Measurements from ENCODE around the gene MECP2.
"Not testable (repeated sequence)": the region's sequence is repeated elsewhere in the genome, so short reads cannot be mapped to it uniquely, and the experiment has no call there.

Gene MECP2

DNA sequence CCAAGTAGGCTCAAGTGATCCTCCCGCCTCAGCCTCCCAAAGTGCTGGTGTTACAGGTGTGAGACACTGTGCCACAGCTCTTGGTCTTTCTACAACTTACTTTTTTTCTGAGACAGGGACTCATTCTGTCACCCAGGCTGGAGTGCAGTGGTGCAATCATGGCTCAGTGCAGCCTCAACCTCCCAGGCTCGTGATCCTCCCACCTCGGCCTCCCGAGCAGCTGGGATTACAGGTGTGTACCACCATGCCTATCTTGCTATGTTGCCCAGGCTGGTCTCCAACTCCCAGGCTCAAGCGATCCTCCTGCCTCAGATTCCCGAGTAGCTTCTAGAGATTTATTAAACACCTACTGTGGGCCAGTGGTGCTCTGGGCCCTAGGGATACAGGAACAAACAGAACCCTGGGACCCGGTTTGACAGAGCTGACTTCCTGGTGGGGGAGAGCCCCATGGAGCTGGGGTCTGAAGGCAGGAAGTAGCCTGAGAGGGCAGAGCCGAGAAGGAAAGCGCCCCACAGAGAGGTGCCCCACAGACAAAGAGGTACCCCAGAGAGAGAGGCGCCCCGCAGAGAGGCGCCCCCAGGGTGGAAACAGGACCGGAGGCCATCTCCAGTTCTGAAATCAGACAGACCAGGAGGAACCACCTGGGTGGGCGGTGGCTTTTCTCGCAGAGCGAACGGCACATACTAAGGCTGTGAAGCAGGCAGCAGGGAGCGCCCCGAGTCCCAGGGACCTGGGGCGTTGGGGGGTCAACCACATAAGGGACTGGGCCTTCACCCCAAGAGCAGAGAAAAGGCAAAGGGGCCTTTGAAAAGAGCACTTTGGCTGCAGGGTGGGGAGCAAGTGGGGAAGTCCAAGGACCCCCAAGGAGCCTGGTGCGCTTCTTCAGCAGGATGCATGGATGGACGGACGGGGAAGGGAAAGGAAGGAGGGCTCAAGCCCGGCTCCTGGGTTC lies 82.8 kb downstream of the MECP2 start:
- DNase-seq = no peak

- DNase-seq = peak; percentile 2
Observed at GRCh38 chrX:154013614-154014360, 83.7 kb downstream of the MECP2 start.

GRCh38 chrX:154013001-154013421 lies 84.5 kb downstream of the MECP2 start:
- DNase-seq = no peak

GRCh38 chrX:154012336-154012991 lies 85.1 kb downstream of the MECP2 start:
- DNase-seq = no peak

DNA sequence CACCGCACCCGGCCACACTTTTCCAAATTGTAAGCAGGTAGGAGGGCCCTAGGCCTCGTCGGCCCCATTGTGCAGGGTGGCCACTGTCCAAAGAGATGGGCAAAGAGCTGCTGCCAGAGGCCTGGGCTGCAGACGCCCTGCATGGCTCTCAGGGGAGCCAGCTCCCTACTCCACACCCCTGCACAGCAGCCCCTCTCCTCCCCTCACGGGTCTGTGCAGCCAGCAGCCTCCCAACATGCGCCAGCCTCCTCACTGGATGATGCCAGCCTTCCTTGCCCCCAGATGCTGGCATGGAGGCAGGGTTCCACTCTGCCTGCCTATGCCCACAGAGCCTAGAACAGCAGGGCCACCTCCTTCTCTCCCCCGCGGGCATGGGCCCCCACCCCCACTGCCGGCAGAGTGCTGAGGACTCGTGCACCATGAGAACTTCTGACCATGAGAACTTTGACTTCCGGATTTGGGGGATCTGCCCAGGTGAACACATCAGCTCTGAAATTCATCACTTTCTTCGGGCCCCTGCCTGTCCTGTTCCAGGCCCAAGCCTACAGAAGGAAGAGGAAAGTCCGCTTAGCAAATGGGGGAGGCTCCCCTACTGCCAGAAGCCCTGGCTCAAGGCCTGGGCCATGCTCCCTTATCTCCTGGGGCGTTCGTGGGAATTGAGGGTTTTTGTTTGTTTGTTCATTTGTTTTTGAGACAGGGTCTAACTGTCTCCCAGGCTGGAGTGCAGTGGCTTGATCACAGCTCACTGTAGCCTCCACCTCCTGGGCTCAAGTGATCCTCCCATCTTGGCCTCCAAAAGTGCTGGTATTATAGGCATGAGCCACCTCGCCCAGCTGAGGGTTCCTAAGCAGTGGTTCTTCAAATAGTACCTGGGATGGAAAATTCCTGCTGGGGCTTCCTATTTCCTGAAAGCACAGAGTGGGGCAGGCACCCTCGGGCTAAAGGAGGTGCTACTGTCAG lies 85.9 kb downstream of the MECP2 start:
- no peak for DNase-seq

DNA sequence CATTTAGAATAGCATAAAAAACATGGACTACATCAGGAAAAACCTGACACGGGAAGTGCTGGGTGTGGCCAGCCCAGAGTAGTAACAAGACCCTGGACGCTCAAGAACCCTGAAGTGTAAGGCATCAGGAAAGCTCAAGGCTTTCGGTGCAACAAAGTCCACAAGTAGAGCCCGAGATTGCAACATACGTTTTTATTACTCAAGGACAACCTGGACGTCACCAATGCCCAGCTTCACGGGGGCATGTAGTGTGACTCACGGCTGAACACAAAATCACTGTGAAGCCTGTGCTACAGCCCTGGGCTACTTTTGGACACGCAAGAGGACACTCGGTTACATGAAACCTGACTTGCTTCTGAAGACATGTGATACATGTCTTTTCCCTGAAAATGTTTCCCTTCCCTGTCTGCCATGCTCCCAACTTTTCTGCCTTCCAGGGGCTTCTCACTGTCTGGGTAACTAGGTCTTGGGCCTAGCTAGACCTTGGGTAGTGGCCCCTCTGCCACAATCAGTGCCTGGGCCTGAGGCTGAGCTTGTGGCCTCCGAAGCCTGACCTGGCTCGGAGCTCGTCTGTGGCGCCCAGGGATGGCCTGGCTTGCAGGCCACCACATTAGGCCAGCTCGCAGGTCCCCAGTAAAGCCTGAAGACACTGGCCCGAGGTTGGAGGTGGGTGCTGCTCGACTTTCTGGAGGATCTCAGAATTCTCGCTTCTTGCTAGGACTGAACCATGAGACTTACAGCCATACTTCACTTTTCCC lies 87.0 kb downstream of the MECP2 start:
- no peak for DNase-seq

DNA sequence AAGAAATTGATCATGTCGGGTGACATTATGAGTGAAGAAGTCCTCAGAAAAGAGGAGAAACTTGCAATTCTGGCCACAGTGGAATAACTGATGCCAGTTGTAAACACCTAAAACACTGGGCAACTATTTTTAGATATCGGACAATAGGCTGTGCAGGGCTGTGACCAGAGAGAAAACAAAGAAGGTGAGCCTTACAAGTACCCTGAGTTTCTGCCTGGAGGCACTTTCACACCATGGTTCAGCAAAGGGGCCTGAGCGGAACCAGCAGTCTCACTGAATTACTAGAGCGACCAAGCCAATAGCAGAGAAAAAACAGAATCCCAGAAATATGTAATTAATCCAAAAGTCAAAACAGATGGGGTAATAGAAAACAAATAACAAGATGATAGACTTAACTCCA lies 89.0 kb downstream of the MECP2 start:
- no peak for DNase-seq

- no peak for DNase-seq
Observed at GRCh38 chrX:154006947-154007346, 90.6 kb downstream of the MECP2 start.

GRCh38 chrX:154004315-154004714 lies 93.2 kb downstream of the MECP2 start:
- DNase-seq = no peak

GRCh38 chrX:154002215-154002719 lies 95.2 kb downstream of the MECP2 start:
- peak; percentile 24 for DNase-seq

GRCh38 chrX:154000051-154000450 lies 97.5 kb downstream of the MECP2 start:
- DNase-seq = no peak

GRCh38 chrX:153999359-154000037 lies 98.0 kb downstream of the MECP2 start:
- DNase-seq = no peak

- no peak for DNase-seq
Observed at GRCh38 chrX:153995504-153995903, 102.0 kb downstream of the MECP2 start.

GRCh38 chrX:153994398-153994797 lies 103.1 kb downstream of the MECP2 start:
- DNase-seq = not testable (repeated sequence)

- DNase-seq = no peak
Observed at GRCh38 chrX:153993978-153994377, 103.5 kb downstream of the MECP2 start.

- DNase-seq = no peak
Observed at GRCh38 chrX:153993079-153993478, 104.4 kb downstream of the MECP2 start.

- no peak for DNase-seq
Observed at GRCh38 chrX:153992180-153992579, 105.3 kb downstream of the MECP2 start.

DNA sequence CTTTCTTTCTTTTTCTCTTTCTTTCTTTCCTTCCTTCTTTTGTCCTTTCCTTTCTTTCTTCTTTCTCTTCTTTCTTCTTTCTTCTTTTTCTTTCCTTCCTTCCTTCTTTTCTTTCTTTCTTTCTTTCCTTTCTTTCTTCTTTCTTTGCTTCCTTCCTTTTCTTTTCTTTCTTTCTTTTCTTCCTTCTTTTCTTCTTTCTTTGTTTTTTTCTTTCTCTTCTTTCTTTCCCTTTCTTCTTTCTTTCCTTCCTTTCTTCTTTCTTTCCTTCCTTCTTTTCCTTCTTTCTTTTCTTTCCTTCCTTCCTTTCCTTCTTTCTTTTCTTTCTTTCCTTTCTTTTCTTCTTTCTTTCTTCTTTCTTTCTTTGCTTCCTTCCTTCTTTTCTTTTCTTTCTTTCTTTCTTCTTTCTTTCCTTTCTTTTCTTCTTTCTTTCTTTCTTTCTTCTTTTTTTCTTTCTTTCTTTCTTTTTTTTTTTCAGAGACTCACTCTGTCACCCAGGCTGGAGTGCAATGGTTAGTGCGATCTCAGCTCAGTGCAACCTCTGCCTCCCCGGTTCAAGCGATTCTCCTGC lies 106.4 kb downstream of the MECP2 start:
- DNase-seq = no peak

DNA sequence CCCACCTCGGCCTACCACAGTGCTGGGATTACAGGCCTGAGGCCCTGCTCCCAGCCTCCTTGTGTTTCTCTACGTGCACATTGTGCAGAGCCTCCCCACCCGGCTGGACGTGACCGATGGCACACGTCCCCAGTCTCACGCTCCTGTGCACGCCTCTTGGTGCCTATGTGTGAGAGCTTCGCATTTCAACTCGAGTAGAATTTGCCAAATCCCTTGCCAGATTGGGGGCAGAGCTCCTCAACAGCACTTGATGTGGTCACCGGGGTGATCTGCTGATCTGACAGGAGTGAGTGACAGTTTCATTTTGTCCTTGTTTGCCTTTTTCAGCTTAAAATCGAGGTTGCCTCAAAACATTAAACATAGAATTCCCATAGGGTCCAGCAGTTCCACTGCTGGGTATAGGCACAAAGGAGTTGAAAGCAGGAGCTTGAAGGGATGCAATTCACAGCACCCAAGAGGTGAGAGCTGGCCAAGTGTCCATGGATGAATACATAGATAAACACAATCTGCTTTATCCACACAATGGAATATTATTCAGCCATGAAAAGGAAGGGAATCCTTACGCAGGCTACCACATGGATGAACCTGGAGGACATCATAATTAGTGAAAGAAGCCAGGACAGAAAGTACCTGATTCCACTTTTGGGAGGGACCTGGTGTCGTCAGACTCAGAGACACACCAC lies 107.4 kb downstream of the MECP2 start:
- no peak for DNase-seq

- peak; percentile 27 for DNase-seq
Observed at GRCh38 chrX:153988493-153988892, 109.0 kb downstream of the MECP2 start.

Measured in kidney glomerular epithelial cell (primary cell).